ENCODE measurements around the gene FAM83C. TPM values are rescaled to one million over a fixed set of nuclear protein-coding genes. Genes with fewer than 3 reads are reported as not detected.
A peak's percentile ranks its signal among the peaks of the same experiment; 100 is the strongest.

FAM83C gene
- total RNA-seq, 1 experiment from 2014 or later, result not detected

GRCh38 chr20:35269055-35269781, 23.0 kb downstream of the FAM83C start:
- peak; percentile 89 for ATAC-seq

DNA sequence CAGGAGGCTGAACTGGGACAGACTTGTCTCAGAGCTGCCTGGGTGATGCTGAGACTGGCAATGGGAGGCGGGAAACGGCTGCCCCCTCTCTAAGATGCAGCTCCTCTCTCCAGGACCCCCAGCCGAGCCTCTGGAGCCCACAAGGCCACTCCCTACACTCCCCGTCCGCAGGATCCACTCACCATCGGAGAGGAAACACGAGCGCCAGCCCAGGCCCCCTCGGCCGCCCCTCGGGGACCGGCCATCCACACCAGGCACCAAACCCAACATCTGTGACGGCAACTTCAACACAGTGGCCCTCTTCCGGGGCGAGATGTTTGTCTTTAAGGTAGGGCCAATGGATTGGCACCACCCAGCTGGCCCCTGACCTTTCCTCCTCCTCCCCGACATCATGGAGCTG, 25.1 kb downstream of the FAM83C start:
- ChIA-PET CTCF (interaction anchor here (1.5 kb wide), 1 partner anchor 122 kb away, joined by 3 read pairs; no protein-coding TSS in a partner anchor), POLR2A (no interaction called here), RAD21 (ENCODE audit: low non-redundant PET in 1 of 2, low total read pairs in 2 of 2, uncharacterized antibody in 2 of 2, unreplicated experiment in 2 of 2) (no interaction called here)
- BruUV-seq (replicated peaks), result no TSS peak
- no peak overlapping the region for H3K4me3 ChIP-seq (replicated peaks in 1 of 2; ENCODE audit: low read depth in 1 of 2, low read length in 2 of 2)
- no peak overlapping the region for H3K27ac ChIP-seq (ENCODE audit: low read depth, low read length)
- H3K36me3 ChIP-seq (ENCODE audit: control insufficient read depth in 1 of 2, insufficient read depth in 2 of 2, low read length in 2 of 2), result no peaks in the 10 kb centered on the region
- H3K79me2 ChIP-seq (ENCODE audit: insufficient read depth, low read length), result no peaks in the 10 kb centered on the region
- DNase-seq (ENCODE audit: low read depth, low spot score), result no peak
- ATAC-seq, result no peak
- no peaks in the 10 kb centered on the region for H4K20me1 ChIP-seq (ENCODE audit: insufficient read depth)
- H3K4me2 ChIP-seq (ENCODE audit: low read length), result no peak overlapping the region
- no peak overlapping the region for H2AFZ ChIP-seq (ENCODE audit: low read depth, low read length, poor library complexity, severe bottlenecking)
- H3K9ac ChIP-seq (ENCODE audit: low read length), result no peak overlapping the region
- no peaks in the 10 kb centered on the region for H3K9me3 ChIP-seq (ENCODE audit: control insufficient read depth in 1 of 2, insufficient read depth in 1 of 2, low read depth in 1 of 2, low read length in 2 of 2)
- H3K4me1 ChIP-seq (ENCODE audit: control insufficient read depth in 1 of 2, insufficient read depth in 2 of 2, low read length in 2 of 2), result peaks cover 23 to 31% of the 10 kb centered on the region in 2 experiments
- H3K9me2 ChIP-seq (ENCODE audit: insufficient read depth), result no peaks in the 10 kb centered on the region
- H3K27me3 ChIP-seq (ENCODE audit: insufficient read depth, low read length), result no peaks in the 10 kb centered on the region
- intact Hi-C loops (cut with micrococcal nuclease), result loop anchor here (5.0 to 10.0 kb wide), 2 partner anchors 170 to 392 kb away; partner anchors contain the start of genes ACSS2 and GGT7
- TF ChIP-seq FOSL1 (IDR thresholded peaks at IDR 0.05; ENCODE audit: low read depth) (no peak), TCF7L2 (IDR thresholded peaks at IDR 0.05; ENCODE audit: borderline replicate concordance, extremely low read depth, insufficient read depth, insufficient read length) (no peak), POLR2A (IDR thresholded peaks at IDR 0.05; ENCODE audit: borderline replicate concordance, extremely low read depth, insufficient read depth, insufficient read length) (no peak), EZH2 (IDR thresholded peaks at IDR 0.05) (no peak), ZNF274 (IDR thresholded peaks at IDR 0.05; ENCODE audit: low read depth, low read length) (no peak), ATF3 (IDR thresholded peaks at IDR 0.05) (no peak), ELF1 (IDR thresholded peaks at IDR 0.05; ENCODE audit: borderline replicate concordance, low read depth) (no peak), YY1 (IDR thresholded peaks at IDR 0.05; ENCODE audit: extremely low read depth, insufficient replicate concordance, low read depth, low read length) (no peak)
- TF ChIP-seq, protein P1, sequence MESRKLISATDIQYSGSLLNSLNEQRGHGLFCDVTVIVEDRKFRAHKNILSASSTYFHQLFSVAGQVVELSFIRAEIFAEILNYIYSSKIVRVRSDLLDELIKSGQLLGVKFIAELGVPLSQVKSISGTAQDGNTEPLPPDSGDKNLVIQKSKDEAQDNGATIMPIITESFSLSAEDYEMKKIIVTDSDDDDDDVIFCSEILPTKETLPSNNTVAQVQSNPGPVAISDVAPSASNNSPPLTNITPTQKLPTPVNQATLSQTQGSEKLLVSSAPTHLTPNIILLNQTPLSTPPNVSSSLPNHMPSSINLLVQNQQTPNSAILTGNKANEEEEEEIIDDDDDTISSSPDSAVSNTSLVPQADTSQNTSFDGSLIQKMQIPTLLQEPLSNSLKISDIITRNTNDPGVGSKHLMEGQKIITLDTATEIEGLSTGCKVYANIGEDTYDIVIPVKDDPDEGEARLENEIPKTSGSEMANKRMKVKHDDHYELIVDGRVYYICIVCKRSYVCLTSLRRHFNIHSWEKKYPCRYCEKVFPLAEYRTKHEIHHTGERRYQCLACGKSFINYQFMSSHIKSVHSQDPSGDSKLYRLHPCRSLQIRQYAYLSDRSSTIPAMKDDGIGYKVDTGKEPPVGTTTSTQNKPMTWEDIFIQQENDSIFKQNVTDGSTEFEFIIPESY (IDR thresholded peaks at IDR 0.05; ENCODE audit: extremely low read depth, insufficient replicate concordance, low read length), result no peak

More at GRCh38 chr20:35269055-35269781, 23.0 kb downstream of the FAM83C start:
- ChIA-PET CTCF (interaction anchor here (0.7 to 2.3 kb wide), 4 partner anchors 122 to 433 kb away, joined by 3 to 27 read pairs (median 6); partner anchors contain the start of gene EDEM2), RAD21 (ENCODE audit: low non-redundant PET in 1 of 2, low total read pairs in 2 of 2, uncharacterized antibody in 2 of 2, unreplicated experiment in 2 of 2) (interaction anchor here in 1 of 2 experiments (0.6 kb wide), 1 partner anchor 619 kb away, joined by 3 read pairs; no protein-coding TSS in a partner anchor), POLR2A (no interaction called here)
- Histone ChIP-seq H3K4me1 (ENCODE audit: control insufficient read depth in 1 of 2, insufficient read depth in 2 of 2, low read length in 2 of 2) (peaks cover 9 to 17% of the 10 kb centered on the region in 2 experiments), H3K9ac (ENCODE audit: low read length) (no peak overlapping the region), H3K4me2 (ENCODE audit: low read length) (peak overlapping the region; percentile 30; the same call in 1 of the 2 replicates), H3K9me3 (ENCODE audit: control insufficient read depth in 1 of 2, insufficient read depth in 1 of 2, low read depth in 1 of 2, low read length in 2 of 2) (no peaks in the 10 kb centered on the region), H3K27me3 (ENCODE audit: insufficient read depth, low read length) (no peaks in the 10 kb centered on the region), H3K36me3 (ENCODE audit: control insufficient read depth in 1 of 2, insufficient read depth in 2 of 2, low read length in 2 of 2) (no peaks in the 10 kb centered on the region), H3K9me2 (ENCODE audit: insufficient read depth) (no peaks in the 10 kb centered on the region), H3K27ac (ENCODE audit: low read depth, low read length) (no peak overlapping the region), H4K20me1 (ENCODE audit: insufficient read depth) (no peaks in the 10 kb centered on the region), H3K79me2 (ENCODE audit: insufficient read depth, low read length) (no peaks in the 10 kb centered on the region), H3K4me3 (replicated peaks in 1 of 2; ENCODE audit: low read depth in 1 of 2, low read length in 2 of 2) (no peak overlapping the region), H2AFZ (ENCODE audit: low read depth, low read length, poor library complexity, severe bottlenecking) (no peak overlapping the region)
- intact Hi-C loops (cut with micrococcal nuclease), result loop anchor here (1.0 to 10.0 kb wide), 4 partner anchors 124 to 434 kb away; partner anchors contain the start of genes ACSS2 and GGT7
- TF ChIP-seq ZFX (IDR thresholded peaks at IDR 0.05) (no peak), RAD21 (IDR thresholded peaks at IDR 0.05; ENCODE audit: low read depth) (peak; percentile 84)
- TF ChIP-seq, protein P2, sequence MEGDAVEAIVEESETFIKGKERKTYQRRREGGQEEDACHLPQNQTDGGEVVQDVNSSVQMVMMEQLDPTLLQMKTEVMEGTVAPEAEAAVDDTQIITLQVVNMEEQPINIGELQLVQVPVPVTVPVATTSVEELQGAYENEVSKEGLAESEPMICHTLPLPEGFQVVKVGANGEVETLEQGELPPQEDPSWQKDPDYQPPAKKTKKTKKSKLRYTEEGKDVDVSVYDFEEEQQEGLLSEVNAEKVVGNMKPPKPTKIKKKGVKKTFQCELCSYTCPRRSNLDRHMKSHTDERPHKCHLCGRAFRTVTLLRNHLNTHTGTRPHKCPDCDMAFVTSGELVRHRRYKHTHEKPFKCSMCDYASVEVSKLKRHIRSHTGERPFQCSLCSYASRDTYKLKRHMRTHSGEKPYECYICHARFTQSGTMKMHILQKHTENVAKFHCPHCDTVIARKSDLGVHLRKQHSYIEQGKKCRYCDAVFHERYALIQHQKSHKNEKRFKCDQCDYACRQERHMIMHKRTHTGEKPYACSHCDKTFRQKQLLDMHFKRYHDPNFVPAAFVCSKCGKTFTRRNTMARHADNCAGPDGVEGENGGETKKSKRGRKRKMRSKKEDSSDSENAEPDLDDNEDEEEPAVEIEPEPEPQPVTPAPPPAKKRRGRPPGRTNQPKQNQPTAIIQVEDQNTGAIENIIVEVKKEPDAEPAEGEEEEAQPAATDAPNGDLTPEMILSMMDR (IDR thresholded peaks at IDR 0.05 in 2 of 3, conservative IDR thresholded peaks at IDR 0.05 in 1 of 3; ENCODE audit: borderline replicate concordance in 1 of 3, insufficient read depth in 1 of 3, low read depth in 2 of 3, low read length in 2 of 3), result peak; percentile 60 to 89 (median 88); a peak in 5 of 6 replicates
- DNase-seq (ENCODE audit: low read depth, low spot score), result no peak
- no TSS peak for BruUV-seq (replicated peaks)
